Epithelial cell of prostate (primary cell): ENCODE results near the gene BBS7.

Experiments used
- DNase-seq: peaks from one replicate; pipeline ENCODE4 v3.0.0-alpha.2; 2011; ENCODE audit warnings: low read depth, low spot score
- H3K27ac ChIP-seq: fragments of 450-650 bp; 2 replicates; pipeline ENCODE4 v1.5.1; 2017; ENCODE audit warnings: mild to moderate bottlenecking

BBS7 gene

DNA sequence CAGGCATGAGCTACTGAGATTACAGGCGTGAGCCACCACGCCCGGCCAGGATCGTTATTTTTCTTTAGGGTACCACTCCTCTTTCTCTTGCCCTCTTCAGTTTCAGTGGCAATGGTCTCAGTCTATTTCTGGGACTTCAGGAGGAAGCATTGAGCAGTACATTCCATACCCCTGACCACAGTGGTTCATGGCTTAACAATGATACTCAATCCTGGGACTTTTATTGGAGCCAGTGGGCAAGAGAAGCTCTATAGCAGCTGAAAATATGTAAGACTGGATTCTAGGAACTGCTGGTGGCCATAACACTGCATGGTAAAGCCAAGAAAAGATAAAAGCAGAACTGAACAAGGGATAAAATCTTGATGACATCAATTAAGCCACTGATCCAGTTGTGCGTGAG, 40.8 kb downstream of the BBS7 start:
- no peak for DNase-seq
- H3K27ac ChIP-seq, result no peak overlapping the region

DNA sequence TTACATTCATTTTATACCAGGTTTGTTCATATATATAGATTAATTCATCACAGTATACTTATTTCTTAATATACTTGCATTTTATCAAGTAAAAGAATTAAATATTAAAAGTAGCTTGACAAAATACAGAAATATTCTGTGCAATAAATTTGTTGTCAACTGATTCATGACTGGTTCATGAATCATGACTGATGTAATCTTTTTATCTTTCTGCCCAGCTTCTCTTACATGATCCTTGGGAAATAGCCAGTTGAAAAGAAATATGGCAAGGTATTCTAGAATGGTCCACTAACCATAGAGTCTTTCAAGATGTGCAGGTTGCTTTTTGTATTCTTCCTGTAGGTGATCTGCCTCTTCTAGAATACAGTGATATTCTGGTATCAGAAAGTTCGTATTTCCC, 42.4 kb downstream of the BBS7 start:
- H3K27ac ChIP-seq, result peak overlapping the region; percentile 54
- DNase-seq, result peak; percentile 1

DNA sequence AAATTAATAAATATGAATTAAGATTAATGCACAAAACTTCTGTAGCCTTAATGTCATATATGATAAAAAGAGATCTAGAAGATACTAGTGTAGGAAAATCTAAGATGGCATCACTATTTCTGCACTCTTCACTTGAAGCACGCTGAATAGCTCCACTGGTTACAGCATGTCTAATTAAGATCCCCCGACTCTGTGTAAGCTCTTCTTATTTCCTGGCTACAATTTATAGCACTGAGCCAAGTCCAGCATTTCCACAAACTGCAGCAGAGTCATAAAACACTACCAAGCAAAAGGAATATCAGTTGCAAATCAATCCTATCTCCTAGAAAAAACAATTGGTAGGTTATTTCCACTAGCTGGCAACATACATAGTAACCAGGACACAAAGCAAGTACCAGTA, 45.3 kb downstream of the BBS7 start:
- H3K27ac ChIP-seq, result no peak overlapping the region
- DNase-seq, result no peak

DNA sequence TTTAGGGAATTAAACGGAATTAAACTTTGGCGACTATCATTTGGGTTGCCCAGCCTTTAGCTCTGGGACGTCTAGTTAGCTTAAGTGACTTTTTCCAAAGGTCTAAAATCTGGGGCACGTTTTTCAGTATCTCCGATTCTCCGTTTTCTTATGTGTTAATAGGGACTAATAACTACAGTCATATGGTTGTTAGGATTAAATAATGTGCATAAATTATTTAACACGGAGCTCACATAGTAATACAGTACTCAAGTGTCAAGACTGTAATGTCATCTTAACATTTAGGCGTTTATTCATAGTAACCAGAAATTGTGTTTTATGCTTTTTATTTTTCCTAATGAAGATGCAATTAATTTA, 46.1 kb downstream of the BBS7 start:
- peak overlapping the region; percentile 59 for H3K27ac ChIP-seq
- no peak for DNase-seq

DNA sequence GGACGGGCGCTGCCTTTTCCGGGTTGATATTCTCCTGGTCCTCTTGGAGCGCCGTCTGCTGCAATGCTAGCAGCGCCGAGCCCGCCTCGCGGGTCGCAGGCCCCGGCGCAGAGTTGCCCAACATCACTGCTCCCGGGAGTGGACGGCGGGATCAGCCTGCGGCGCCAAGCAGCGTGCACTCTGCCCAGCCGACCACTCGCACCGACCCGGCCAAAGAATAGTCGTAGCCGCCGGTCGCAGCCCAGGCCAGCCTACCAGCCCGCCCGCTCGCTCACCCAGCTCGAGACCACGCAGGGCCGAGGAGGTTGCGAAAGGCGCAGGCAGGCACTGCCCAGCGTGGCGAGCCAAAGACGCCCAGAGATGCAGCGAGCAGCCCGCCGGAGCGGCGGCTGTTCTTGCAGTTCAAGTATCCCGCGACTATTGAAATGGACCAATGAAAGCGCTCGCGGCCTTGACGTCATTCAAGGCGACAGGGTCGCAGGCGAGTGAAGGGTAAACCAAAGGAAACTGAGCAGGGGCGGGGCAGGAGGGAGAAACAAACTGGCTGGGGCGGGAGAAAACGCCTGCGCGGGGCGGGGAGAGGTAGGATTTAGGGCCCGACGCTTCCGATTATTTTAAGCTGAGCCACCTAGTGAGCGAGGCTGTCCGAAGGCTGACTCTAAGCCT, 46.6 kb downstream of the BBS7 start, which contains the start of gene CCNA2:
TSS of gene CCNA2 (minus strand) at position 379 of the 666 bp plus-strand sequence. CDS start at position 124, 255 bp downstream.
- peak; percentile 85 for DNase-seq
- H3K27ac ChIP-seq, result peak within 1 kb of the TSS; percentile 59

DNA sequence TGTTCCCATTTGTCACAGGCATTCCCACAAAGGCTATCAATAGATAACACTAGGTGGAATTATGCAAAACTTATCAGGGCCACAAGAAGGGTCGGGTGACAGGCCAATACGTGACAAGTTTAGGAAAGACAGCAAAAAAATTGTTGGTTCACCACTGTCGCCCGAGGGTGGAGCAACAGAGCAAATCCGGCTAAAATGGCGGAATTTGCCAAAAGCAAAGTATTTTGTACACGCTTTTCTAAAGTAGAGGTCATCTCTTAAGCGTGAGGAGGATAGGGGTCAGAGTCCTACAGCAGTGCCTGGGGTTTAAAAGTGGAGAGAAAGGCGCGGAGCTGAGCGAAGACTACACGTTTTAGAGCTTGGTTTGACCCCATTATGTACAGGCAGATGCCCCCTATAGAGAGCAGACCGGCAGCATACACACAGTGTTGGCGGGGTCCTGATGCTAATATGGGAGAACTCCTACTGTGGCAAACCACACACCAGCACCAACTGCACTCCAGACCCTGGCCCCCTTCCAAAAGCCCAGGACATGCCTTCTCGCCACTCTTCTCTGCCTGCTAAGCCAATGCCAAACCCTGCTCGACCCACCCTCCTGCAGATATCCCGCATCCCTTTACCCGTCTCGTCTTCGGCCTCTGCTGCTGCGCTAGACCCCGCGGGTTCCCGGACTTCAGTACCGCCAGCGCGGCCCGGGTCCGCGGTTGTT, 47.3 kb downstream of the BBS7 start:
- H3K27ac ChIP-seq, result no peak overlapping the region
- DNase-seq, result no peak

DNA sequence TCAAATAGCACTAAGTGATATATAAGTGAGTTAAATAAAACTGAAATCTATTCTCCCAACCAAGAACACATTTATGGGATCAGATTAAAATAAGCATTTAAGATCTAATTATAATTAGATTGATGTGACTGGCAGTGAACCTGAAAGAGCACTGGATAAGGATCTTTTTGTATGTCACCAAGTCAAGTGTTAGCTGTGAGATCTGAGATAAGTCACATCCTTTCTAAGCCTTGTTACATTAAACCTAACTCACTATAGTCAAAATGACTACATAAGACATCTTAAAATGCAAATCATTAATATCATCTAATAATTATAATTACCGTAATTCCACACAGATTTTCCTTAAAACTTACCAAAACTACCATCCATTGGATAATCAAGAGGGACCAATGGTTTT, 48.2 kb downstream of the BBS7 start:
- DNase-seq, result no peak
- H3K27ac ChIP-seq, result no peak overlapping the region

DNA sequence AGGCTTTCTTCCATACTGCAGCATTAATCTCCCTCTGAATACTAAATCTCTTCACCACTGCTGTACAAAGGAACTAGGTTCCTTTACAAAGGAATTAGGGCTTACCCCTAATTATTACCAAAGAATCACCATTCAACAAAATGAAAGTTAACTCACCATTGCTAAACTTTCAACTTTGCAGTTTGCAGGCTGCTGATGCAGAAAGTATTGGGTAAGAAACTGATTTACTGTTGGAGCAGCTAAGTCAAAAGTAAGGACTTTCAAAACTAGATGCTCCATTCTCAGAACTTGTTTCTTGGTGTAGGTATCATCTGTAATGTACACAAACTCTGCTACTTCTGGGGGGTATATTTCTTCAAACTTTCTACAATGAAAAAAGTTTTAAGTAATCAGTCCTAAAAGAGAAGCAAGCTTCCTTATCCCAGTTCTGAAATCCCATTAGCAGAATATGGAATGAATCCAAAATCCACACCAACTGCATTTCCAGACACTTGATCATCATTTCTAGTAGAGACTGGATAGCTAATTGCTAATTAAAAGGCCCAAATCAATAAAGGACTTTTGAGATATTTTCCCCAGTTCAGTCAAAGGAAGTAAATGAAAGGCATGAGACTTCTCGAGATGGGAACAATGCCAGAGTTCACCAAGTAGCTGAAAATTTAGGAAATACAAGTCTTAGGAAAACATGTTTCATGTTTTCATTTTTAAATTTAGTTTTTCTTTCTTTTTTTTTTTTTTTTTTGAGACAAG, 50.9 kb downstream of the BBS7 start:
- DNase-seq, result no peak
- no peak overlapping the region for H3K27ac ChIP-seq

DNA sequence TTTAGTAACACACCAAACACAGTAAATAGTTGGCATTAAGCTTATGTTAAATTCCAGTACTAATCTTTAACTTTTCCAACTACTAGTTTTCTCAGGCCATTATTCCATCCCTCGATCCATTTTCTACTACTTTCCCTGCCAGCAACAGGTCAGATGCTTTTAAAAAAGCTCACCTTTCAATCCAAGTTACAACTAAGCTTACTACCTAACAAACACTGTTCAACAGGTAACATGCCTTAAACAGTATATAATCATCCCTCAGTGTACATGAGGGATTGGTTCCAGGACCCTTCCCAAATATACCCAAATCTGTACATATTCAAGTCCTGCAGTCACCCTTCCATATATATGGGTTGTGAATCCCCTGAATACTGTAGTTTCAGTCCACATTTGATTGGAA, 52.1 kb downstream of the BBS7 start:
- no peak overlapping the region for H3K27ac ChIP-seq
- no peak for DNase-seq

DNA sequence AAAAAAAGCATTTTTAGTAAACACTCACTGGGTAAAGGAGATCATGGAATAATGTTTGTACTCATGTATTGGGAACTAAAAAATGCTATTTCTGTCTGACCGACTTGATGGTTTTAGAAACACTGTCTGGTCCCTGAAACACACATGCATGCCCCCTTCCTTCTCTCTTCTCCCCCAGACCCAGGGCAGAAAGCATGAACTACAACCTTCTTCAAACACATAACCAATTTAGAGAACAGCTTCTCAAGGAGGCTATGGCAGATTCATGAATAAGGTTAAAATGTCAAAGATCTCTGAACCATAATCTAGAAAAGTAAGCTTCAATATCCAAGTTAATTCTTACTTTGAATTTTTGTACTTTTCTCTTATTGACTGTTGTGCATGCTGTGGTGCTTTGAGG, 52.6 kb downstream of the BBS7 start:
- no peak for DNase-seq
- no peak overlapping the region for H3K27ac ChIP-seq

DNA sequence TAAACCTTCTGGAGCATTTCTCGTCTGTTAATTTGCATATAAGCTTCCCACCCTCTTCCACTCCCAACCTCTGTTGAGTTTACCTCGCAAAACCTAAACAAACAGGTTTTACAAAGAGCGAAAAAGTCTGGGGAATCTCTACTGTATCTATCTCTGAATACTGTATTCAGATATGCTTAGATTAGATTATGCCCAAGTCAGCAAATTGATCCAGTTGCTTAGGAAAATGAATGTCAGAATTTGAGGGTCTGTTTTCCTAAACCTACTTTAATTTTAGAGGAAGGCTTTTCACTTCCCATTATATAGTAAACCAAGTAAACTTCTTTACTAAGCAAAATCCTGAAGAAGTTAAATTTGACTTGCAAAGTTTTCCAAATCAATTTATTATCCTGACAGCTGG, 53.3 kb downstream of the BBS7 start:
- no peak for DNase-seq
- no peak overlapping the region for H3K27ac ChIP-seq

DNA sequence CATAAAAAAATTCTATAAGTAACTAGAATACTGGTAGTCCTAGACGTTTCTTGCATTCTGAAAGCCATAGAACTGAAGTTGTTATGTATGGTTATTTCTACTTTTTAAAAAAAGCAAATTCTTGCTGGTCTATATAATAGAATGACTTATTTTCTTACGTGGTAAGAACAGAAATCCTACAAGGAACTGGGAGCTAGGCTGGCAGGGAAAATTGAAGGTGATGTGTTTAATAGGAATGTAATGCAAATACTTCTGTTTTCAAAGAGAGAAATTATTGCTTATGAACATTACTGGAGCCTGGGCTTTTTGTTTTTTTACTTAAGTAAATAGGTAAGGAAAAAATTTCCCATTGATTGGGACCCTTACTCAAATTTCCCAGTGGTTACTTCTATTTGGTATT, 55.5 kb downstream of the BBS7 start:
- DNase-seq, result no peak
- no peak overlapping the region for H3K27ac ChIP-seq

DNA sequence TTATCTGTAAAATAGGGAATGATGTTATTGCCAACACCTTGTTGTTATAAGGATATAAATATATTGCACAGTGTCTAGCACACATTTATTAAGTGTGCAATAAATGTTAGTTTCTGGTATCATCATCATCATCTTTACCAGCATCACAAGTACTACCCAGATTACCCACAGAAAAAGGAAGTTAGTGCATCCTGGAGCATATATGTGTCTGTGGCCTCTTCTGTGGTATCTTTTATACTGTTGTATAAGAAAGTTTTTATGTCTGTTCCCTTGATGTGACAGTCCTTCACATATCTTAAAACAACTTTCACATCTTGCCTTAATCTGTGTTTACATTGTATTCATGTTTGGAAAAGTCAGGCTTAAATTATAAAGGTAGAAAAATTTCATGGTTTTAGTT, 59.2 kb downstream of the BBS7 start:
- DNase-seq, result no peak
- H3K27ac ChIP-seq, result no peak overlapping the region

DNA sequence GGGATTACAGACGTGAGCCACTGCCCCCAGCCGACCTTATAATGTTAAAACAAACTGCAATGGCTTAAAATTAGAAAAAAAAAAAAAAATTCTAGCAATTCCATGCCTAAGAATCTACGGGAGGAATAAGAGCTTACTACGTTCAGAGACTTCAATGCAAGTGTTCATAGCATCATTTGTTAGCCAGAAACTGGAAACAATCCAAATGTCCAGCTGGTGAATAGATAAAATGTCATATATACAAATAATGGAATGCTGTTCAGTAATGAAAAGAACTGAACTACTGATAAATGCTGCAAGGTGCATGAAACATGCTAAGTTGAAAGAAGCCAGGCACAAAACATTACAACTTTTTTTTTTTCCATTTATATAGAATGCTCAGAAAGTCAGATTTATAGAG, 63.9 kb downstream of the BBS7 start:
- no peak overlapping the region for H3K27ac ChIP-seq
- DNase-seq, result no peak

DNA sequence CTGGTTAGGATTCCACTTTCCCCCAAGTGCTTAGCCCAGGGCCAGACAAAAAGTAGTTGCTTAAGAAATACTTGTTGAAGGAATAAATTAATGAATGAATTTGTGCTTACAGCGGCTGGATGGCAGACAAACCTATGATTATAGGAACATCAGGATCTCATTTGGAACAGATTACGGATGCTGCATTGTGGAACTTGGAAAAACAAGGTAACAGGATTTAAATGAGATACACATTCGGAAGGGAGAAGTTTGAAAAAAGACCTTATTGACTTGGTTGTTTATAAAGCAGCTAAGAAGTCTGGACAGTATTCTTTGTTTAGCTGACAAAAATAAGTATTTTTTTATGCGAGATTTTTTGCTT, 68.6 kb downstream of the BBS7 start:
- peak overlapping the region; percentile 57 for H3K27ac ChIP-seq
- DNase-seq, result no peak

DNA sequence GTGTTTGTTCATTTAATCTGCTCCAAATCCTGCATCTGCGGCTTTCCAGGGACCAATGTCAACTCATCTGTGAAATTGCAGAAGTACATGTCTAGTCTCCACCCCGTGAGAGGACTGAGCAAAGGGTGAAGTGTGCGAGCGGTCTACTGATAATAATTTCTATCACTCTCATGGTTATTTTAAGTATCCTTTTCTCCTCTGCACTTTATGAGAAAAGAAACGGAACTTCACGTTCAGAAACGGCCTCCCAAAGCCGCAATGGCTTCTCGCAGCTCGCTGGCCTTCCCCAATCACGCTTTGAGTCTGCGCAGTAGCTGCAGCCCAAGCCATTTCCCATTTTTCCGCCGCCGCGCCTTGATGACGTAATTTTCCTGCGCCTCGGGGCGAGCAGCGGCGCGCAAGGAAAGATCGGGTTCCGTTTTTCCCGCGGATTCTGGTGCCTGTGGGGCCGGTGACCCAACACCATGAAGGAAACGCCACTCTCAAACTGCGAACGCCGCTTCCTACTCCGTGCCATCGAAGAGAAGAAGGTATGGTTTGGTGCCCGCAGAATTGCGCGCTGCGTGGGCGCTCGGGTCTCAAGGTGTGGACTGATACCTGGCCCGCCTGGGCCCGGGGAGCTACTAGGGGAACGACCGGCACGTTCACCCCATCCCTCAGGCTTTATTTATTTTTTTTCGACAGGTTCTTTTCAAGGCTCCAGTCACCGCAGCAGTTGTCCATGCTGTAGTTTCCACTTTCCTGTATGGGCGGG, 69.1 kb downstream of the BBS7 start, which contains the start of gene EXOSC9:
TSS of gene EXOSC9 (plus strand) at position 363 of the 754 bp plus-strand sequence. CDS start at position 465, 102 bp downstream.
- peak; percentile 66 for DNase-seq
- H3K27ac ChIP-seq, result peak within 1 kb of the TSS; percentile 57

DNA sequence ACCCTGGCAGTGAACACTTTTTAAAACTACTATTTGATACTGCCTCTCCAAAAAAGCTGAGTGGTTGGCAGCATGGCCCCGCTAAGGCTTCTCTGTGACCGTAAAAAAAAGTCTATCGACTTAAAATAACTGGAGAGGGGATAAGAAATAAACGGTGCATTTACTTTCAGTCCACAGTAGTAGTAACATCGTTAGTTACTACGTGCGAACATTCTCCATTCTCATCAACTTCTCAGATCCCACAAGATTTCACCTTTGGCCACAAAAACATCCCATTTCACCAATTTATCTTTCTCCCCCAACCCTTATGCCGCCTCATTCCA, 69.7 kb downstream of the BBS7 start:
- peak overlapping the region; percentile 57 for H3K27ac ChIP-seq
- DNase-seq, result no peak

DNA sequence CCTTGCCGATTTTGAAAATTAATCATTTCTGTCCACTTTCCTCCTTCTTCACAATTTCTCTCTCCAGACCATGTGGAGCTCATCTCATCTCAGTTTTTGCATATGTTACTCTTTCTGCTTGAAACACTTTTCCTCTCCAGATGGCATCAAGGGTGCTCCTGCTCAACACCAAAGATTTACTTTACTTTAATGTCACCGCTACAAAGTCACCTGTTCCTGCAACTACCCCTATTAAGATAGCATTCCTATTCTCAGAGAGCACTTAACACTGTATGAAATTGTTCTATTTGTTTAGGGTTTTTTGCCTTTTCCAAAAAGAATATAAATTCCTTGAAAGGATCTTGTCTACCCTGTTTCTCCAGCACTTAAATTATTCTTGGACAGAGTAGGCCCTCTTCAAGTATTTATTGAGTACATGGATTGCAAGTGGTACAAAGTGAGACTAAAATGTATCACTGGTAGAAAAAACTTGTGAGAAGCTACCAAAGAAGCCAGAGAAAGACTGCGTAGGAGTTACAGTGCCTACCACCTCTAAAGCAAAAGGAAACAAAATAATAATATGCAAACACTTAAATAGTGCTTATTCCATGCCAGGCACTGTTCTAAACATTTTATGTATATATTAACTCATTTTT, 70.3 kb downstream of the BBS7 start:
- H3K27ac ChIP-seq, result no peak overlapping the region
- no peak for DNase-seq

DNA sequence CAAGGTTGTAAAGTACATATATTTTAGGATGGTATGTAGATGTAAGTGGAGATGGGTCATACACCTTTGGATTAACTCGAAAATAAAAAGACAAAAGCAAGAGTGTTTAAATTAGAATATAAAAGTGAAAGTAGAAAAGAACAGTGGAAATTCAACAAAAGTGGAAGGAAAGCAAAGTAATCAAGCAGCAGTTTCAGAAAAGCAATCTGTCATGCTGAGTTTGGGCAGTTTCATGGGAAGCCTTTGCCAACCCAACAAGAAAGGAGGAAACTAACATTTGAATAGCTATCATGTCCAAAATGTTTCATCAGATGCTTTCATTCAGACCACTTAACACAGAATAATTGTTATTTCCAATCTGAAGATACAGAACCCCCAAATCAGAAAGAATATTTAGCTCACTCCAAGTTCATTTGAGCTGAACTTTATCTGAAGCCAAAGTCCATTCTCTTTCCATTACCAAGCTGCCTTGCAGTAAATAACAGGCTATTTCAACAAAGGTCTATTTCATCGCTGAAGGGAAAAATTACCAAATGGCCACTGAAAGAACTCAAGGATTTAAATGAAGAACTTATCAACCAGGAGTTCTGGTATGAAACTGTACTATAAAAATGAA, 71.0 kb downstream of the BBS7 start:
- DNase-seq, result no peak
- no peak overlapping the region for H3K27ac ChIP-seq

DNA sequence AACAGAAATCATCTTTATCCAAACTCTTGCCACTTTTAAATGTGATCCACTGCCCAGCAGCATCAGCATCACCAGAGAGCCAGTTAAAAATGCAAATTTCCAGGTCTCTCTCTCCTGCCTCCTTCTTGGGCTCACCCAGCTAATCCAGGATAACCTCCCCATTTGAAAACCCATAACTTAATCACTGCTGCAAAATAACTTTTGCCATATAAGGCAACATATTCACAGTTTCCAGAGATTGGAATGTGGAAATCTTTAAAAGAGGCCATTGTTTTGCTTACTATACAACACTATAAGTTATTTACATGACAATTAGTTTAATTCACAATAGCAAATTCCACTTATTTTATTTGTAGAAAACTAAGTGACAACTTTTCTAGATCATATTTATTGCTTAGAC, 74.0 kb downstream of the BBS7 start:
- H3K27ac ChIP-seq, result no peak overlapping the region
- DNase-seq, result no peak
